ENCODE results near the gene FCHSD2.

- TF ChIP-seq, protein P1, sequence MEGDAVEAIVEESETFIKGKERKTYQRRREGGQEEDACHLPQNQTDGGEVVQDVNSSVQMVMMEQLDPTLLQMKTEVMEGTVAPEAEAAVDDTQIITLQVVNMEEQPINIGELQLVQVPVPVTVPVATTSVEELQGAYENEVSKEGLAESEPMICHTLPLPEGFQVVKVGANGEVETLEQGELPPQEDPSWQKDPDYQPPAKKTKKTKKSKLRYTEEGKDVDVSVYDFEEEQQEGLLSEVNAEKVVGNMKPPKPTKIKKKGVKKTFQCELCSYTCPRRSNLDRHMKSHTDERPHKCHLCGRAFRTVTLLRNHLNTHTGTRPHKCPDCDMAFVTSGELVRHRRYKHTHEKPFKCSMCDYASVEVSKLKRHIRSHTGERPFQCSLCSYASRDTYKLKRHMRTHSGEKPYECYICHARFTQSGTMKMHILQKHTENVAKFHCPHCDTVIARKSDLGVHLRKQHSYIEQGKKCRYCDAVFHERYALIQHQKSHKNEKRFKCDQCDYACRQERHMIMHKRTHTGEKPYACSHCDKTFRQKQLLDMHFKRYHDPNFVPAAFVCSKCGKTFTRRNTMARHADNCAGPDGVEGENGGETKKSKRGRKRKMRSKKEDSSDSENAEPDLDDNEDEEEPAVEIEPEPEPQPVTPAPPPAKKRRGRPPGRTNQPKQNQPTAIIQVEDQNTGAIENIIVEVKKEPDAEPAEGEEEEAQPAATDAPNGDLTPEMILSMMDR (IDR thresholded peaks at IDR 0.05), result no peak
- no peak for TF ChIP-seq POLR2A (IDR thresholded peaks at IDR 0.05)
Measured at GRCh38 chr11:73151416-73151815, 9.3 kb upstream of the FCHSD2 start.

Data from upper lobe of left lung (tissue), 4 donors.